K562 (cell line): Measurements from ENCODE around the gene SNRPA. TPM values are rescaled to one million over a fixed set of nuclear protein-coding genes. Genes with fewer than 3 reads are reported as not detected.

Source experiments
- ARHGAP35 ChIP-seq: fragments of 450-650 bp; IDR thresholded peaks from 2 replicates; pipeline ENCODE4 v1.6.1; 2018; ENCODE audit not compliant: partially characterized antibody
- BCOR ChIP-seq: fragments of 450-650 bp; IDR thresholded peaks from 2 replicates; pipeline ENCODE4 v1.6.1; 2016
- DDX20 ChIP-seq: fragments of 450-650 bp; IDR thresholded peaks from 2 replicates; pipeline ENCODE4 v1.6.1; 2016; ENCODE audit warnings: missing genetic modification characterization, low read depth, mild to moderate bottlenecking, missing compliant biosample characterization, moderate library complexity
- HDGF ChIP-seq: fragments of 450-650 bp; IDR thresholded peaks from 2 replicates; pipeline ENCODE4 v1.6.1; 2016
- HINFP ChIP-seq: fragments of 450-650 bp; conservative IDR thresholded peaks from 2 replicates; pipeline ENCODE4 v1.6.1; 2016; ENCODE audit warnings: missing genetic modification characterization, low read depth, mild to moderate bottlenecking, control low read depth, missing compliant biosample characterization
- HNRNPLL ChIP-seq: fragments of 200-400 bp; formaldehyde crosslinking; IDR thresholded peaks from 2 replicates; pipeline ENCODE4 v1.6.1; 2017; ENCODE audit warnings: low read length, low read depth, mild to moderate bottlenecking; ENCODE audit not compliant: poor library complexity, severe bottlenecking
- KLF16 ChIP-seq: IDR thresholded peaks from 2 replicates; pipeline ENCODE4 v1.6.1; 2016; ENCODE audit warnings: antibody characterized with exemption
- NCOA4 ChIP-seq: fragments of 450-650 bp; IDR thresholded peaks from 2 replicates; pipeline ENCODE4 v1.6.1; 2018; ENCODE audit warnings: mild to moderate bottlenecking; ENCODE audit not compliant: partially characterized antibody
- NR4A1 ChIP-seq, 2 experiments: fragments of 250-450 bp in 1 of 2; fragments of 450-650 bp in 1 of 2; sonication (Bioruptor Pico) in 1 of 2; IDR thresholded peaks; 2 replicates each; pipeline versions ENCODE4 v1.4.0 to v1.6.1; 2016 to 2020; ENCODE audit warnings: mild to moderate bottlenecking in 2 of 2, missing compliant biosample characterization in 1 of 2, missing genetic modification characterization in 1 of 2, moderate library complexity in 1 of 2
- TFAP4 ChIP-seq: sonication (generic); formaldehyde crosslinking; IDR thresholded peaks from 2 replicates; pipeline ENCODE4 v1.8.0; 2022; ENCODE audit warnings: missing genetic modification reagents, mild to moderate bottlenecking, moderate library complexity, borderline replicate concordance
- ZBTB9 ChIP-seq: fragments of 450-650 bp; formaldehyde crosslinking; IDR thresholded peaks from 2 replicates; pipeline ENCODE4 v1.4.0; 2020; ENCODE audit warnings: mild to moderate bottlenecking, moderate library complexity
- ZEB2 ChIP-seq: fragments of 450-650 bp; IDR thresholded peaks from 2 replicates; pipeline ENCODE4 v1.6.1; 2016
- ZNF830 ChIP-seq: fragments of 250-450 bp; sonication (Bioruptor Pico); IDR thresholded peaks from 2 replicates; pipeline ENCODE4 v1.5.0; 2021; ENCODE audit warnings: mild to moderate bottlenecking
- polyA plus RNA-seq, 8 experiments: library from polyadenylated mRNA; depleted of rRNA in 4 of 8; stranded (reverse) in 5 of 8; unstranded in 3 of 8; fragments of >200 nt; fragmentation: Nextera tagmentation in 2 of 8; fragmentation: Illumina TruSeq in 1 of 8; extraction: Ambion mirVana in 2 of 8; extraction: Trizol in 1 of 8; gene quantifications; 2 replicates each; pipeline versions ENCODE4 v1.2.1 to v1.2.3, GENCODE V29; 2011 to 2014; ENCODE audit warnings: inconsistent platforms in 1 of 8, missing spikeins in 1 of 8
- total RNA-seq, 7 experiments: library from RNA; depleted of rRNA in 6 of 7; stranded (reverse); fragments of >200 nt in 6 of 7; fragmentation: Illumina TruSeq in 2 of 7; extraction: Trizol in 2 of 7; gene quantifications; 2 replicates each; pipeline versions ENCODE4 v1.2.1 to v1.2.3, GENCODE V29; 2011 to 2021; ENCODE audit warnings: low replicate concordance in 1 of 7
- TF ChIP-seq, protein P1 (sequence below): fragments of 450-650 bp; IDR thresholded peaks from 2 replicates; pipeline ENCODE4 v1.6.1; 2016; ENCODE audit warnings: borderline replicate concordance
- TF ChIP-seq, protein P2 (sequence below): sonication (generic); formaldehyde crosslinking; IDR thresholded peaks from 2 replicates; pipeline ENCODE4 v1.8.0; 2022; ENCODE audit warnings: mild to moderate bottlenecking, missing genetic modification reagents
- TF ChIP-seq, protein P3 (sequence below), 2 experiments: IDR thresholded peaks; 2 replicates each; pipeline ENCODE4 v1.6.1; 2012; ENCODE audit warnings: improper control_type of control experiment in 2 of 2, low read depth in 2 of 2, low read length in 2 of 2, borderline replicate concordance in 1 of 2

SNRPA gene
- total and polyA plus RNA-seq, 9 of the 15 experiments (the other 6 are each of a cell fraction or from before 2014, with no cell fraction given), result 16.3 to 311 (median 193) TPM

DNA sequence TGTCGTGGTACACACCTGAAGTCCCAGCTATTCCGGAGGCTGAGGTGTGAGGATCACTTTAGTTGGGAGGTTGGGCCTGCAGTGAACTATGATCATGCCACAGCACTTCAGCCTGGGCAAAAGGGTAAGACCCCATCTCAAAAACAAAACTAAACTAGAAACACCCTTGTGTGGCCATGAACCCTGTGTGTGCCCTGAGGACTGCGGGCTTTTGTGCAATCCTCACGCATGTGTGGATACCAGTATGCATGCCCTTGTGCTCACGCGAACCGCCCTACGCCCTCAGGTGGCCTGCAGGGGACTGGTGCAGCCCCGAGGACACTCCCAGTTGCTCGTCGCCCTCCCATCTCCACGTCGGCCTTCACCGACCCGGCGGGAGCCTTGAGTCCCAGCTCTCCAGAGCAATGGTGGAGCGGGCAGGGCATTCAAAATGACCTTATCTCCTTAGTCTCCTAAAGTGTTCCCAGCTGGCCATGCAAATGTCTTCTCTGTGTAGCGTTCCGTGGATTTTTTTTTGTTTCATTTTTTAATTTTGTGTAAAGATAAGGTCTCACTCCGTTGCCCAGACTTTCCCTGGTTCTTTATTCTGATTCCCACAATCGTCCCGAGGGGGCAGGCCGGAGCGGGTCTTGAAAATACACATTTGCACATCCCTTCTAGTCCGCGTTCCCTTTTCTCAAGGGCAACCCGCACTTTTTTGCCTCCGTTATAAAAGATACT is 47.1 kb downstream of the SNRPA start (continued):
- TF ChIP-seq, protein P1, sequence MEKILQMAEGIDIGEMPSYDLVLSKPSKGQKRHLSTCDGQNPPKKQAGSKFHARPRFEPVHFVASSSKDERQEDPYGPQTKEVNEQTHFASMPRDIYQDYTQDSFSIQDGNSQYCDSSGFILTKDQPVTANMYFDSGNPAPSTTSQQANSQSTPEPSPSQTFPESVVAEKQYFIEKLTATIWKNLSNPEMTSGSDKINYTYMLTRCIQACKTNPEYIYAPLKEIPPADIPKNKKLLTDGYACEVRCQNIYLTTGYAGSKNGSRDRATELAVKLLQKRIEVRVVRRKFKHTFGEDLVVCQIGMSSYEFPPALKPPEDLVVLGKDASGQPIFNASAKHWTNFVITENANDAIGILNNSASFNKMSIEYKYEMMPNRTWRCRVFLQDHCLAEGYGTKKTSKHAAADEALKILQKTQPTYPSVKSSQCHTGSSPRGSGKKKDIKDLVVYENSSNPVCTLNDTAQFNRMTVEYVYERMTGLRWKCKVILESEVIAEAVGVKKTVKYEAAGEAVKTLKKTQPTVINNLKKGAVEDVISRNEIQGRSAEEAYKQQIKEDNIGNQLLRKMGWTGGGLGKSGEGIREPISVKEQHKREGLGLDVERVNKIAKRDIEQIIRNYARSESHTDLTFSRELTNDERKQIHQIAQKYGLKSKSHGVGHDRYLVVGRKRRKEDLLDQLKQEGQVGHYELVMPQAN, result 0 out of 2 replicates have a peak, but pooled peaks have one; percentile 53
- TF ChIP-seq, protein P2, sequence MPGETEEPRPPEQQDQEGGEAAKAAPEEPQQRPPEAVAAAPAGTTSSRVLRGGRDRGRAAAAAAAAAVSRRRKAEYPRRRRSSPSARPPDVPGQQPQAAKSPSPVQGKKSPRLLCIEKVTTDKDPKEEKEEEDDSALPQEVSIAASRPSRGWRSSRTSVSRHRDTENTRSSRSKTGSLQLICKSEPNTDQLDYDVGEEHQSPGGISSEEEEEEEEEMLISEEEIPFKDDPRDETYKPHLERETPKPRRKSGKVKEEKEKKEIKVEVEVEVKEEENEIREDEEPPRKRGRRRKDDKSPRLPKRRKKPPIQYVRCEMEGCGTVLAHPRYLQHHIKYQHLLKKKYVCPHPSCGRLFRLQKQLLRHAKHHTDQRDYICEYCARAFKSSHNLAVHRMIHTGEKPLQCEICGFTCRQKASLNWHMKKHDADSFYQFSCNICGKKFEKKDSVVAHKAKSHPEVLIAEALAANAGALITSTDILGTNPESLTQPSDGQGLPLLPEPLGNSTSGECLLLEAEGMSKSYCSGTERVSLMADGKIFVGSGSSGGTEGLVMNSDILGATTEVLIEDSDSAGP (CRISPR knock-in tag), result no peak
- TF ChIP-seq TFAP4 (CRISPR knock-in tag) (peak; percentile 61; the same call in 1 of the 2 replicates), HDGF (no peak), HNRNPLL (no peak), HINFP (tag) (peak; percentile 77), NR4A1 (CRISPR knock-in tag; IDR thresholded peaks at IDR 0.05) (no peak), NR4A1 (tag; IDR thresholded peaks at IDR 0.05) (peak; percentile 77; the same call in 1 of the 2 replicates), ARHGAP35 (peak; percentile 21), NCOA4 (peak; percentile 26), ZBTB9 (CRISPR knock-in tag) (no peak), KLF16 (peak; percentile 27; the same call in 1 of the 2 replicates), ZNF830 (CRISPR knock-in tag) (no peak), DDX20 (tag) (no peak), BCOR (0 out of 2 replicates have a peak, but pooled peaks have one; percentile 26), ZEB2 (0 out of 2 replicates have a peak, but pooled peaks have one; percentile 52)
- TF ChIP-seq, protein P3, sequence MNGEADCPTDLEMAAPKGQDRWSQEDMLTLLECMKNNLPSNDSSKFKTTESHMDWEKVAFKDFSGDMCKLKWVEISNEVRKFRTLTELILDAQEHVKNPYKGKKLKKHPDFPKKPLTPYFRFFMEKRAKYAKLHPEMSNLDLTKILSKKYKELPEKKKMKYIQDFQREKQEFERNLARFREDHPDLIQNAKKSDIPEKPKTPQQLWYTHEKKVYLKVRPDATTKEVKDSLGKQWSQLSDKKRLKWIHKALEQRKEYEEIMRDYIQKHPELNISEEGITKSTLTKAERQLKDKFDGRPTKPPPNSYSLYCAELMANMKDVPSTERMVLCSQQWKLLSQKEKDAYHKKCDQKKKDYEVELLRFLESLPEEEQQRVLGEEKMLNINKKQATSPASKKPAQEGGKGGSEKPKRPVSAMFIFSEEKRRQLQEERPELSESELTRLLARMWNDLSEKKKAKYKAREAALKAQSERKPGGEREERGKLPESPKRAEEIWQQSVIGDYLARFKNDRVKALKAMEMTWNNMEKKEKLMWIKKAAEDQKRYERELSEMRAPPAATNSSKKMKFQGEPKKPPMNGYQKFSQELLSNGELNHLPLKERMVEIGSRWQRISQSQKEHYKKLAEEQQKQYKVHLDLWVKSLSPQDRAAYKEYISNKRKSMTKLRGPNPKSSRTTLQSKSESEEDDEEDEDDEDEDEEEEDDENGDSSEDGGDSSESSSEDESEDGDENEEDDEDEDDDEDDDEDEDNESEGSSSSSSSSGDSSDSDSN (IDR thresholded peaks at IDR 0.05; ENCODE audit: borderline replicate concordance in 1 of 2, low read depth in 2 of 2, low read length in 2 of 2), result peak in 1 of 2 experiments; percentile 73; a peak in 1 of 4 replicates
